Bronchial epithelial cell (primary cell): ENCODE results near the gene TMEM63C. TPM values are rescaled to one million over a fixed set of nuclear protein-coding genes. Genes with fewer than 3 reads are reported as not detected.

ENCODE experiments used
- DNase-seq: peaks from one replicate; pipeline ENCODE4 v3.0.0-alpha.2; 2010; ENCODE audit warnings: low read depth
- FAIRE-seq: peaks from 2 replicates; lab custom pipeline; 2011; peaks lifted over from hg19 to GRCh38; lab: Jason Lieb, UNC
- H3K27me3 ChIP-seq: 2 replicates; pipeline ENCODE4 v1.5.1; 2011; ENCODE audit warnings: low read length; ENCODE audit not compliant: control insufficient read depth, insufficient read depth
- H3K36me3 ChIP-seq: 2 replicates; pipeline ENCODE4 v1.5.1; 2011; ENCODE audit warnings: low read length; ENCODE audit not compliant: control insufficient read depth, insufficient read depth
- H3K4me3 ChIP-seq: 2 replicates; pipeline ENCODE4 v1.5.1; 2011; ENCODE audit warnings: mild to moderate bottlenecking, low read depth, low read length, control low read depth
- total RNA-seq: library from RNA; depleted of rRNA; stranded (reverse); fragments of >200 nt; gene quantifications from 2 replicates; pipeline ENCODE4 v1.2.1, GENCODE V29; 2014
- TF ChIP-seq, protein P1 (sequence below): IDR thresholded peaks from 2 replicates; pipeline ENCODE4 v1.5.1; 2011; ENCODE audit warnings: mild to moderate bottlenecking, moderate library complexity, low read length, control low read depth, inconsistent platforms; ENCODE audit not compliant: insufficient read depth, severe bottlenecking

TMEM63C gene
- total RNA-seq, 1 donor from 2014 or later: 0.79 TPM

DNA sequence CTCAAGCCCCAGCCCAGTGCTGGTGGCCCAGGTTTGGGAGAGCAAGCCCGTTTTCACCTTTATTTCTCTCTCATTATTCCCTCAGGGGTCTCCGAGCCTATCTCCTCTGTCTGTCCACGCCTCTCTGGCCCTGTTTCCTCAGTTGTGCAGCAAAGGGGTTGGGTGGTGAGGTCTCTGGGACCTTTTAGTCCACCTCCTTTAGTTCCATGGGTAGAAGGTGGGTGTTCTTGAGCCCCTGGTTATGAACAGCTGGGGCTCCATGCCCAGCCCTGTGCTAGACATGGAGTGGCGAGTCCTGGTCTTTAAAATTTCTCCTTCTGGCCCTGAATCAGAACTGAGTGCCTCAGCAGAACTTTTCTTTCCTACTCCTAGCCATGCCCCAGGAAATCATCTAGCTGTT, 90.7 kb downstream of the TMEM63C start:
- DNase-seq (no peak), FAIRE-seq (no peak)
- peaks cover 1% of the 10 kb centered on the region for H3K36me3 ChIP-seq
- H3K27me3 ChIP-seq: peaks cover 13% of the 10 kb centered on the region
- TF ChIP-seq, protein P1, sequence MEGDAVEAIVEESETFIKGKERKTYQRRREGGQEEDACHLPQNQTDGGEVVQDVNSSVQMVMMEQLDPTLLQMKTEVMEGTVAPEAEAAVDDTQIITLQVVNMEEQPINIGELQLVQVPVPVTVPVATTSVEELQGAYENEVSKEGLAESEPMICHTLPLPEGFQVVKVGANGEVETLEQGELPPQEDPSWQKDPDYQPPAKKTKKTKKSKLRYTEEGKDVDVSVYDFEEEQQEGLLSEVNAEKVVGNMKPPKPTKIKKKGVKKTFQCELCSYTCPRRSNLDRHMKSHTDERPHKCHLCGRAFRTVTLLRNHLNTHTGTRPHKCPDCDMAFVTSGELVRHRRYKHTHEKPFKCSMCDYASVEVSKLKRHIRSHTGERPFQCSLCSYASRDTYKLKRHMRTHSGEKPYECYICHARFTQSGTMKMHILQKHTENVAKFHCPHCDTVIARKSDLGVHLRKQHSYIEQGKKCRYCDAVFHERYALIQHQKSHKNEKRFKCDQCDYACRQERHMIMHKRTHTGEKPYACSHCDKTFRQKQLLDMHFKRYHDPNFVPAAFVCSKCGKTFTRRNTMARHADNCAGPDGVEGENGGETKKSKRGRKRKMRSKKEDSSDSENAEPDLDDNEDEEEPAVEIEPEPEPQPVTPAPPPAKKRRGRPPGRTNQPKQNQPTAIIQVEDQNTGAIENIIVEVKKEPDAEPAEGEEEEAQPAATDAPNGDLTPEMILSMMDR: no peak
- no peak overlapping the region for H3K4me3 ChIP-seq

DNA sequence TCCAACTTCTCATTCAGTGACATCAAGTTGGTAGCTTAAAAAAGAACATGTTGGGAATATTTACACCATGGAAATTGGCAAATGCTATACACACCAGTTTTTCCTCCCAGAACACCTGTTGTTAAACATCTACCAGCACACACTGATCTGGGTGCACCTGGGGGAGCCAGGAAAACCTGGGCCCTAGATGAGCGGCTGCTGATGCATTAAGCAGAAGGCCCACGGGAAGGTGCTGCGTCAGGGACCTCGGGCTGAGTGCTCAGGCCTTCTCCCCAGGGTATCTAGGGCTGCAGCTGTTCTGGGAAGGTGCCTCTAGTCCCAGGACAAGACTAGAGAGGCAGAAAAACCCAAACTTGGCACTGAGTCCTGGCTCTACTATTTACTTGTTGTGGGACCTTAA, 92.2 kb downstream of the TMEM63C start:
- peaks cover 5% of the 10 kb centered on the region for H3K36me3 ChIP-seq
- no peak for FAIRE-seq
- peaks cover 11% of the 10 kb centered on the region for H3K27me3 ChIP-seq
- no peak overlapping the region for H3K4me3 ChIP-seq
- no peak for DNase-seq
- TF ChIP-seq, protein P1: no peak

- Histone ChIP-seq H3K4me3 (no peak overlapping the region), H3K27me3 (peaks cover 10% of the 10 kb centered on the region), H3K36me3 (peaks cover 9% of the 10 kb centered on the region)
- TF ChIP-seq, protein P1: no peak
- FAIRE-seq (no peak), DNase-seq (no peak)
Observed at GRCh38 chr14:77275041-77275580, 93.5 kb downstream of the TMEM63C start.

- Histone ChIP-seq H3K27me3 (peaks cover 5% of the 10 kb centered on the region), H3K36me3 (peaks cover 9% of the 10 kb centered on the region), H3K4me3 (no peak overlapping the region)
- FAIRE-seq (no peak), DNase-seq (no peak)
- TF ChIP-seq, protein P1: no peak
Observed at GRCh38 chr14:77275601-77276017, 94.0 kb downstream of the TMEM63C start.

DNA sequence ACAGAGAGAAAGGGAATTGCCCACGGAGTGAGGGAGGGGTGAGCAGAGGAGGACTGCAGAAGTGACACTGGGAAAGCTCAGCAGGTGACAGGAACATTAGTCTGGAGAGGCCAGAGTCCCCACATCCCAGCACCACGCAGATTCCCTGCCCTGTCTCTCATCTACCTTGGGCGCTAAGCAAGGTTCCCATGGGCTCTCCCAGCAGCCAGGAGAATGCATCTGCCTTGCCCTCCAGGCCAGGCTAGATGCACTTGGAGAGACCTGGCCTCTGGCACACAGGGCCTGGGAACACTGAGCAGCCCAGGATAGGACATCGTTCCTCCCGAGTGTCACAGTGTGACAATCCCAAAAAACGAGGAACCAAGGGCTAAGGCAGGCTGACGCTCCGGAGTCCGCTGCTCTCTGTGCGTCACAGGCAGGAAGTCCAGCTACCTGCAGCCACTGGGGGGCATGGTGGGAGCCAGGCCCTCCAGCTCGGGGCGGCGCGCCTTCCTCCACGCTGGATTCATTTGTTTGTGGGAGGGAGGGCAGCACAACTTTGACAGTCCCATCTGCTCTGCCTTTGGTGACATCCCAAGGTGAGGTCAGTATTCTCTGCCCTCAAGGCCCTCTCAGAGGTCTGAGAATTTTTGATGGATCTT, 94.8 kb downstream of the TMEM63C start:
- TF ChIP-seq, protein P1: no peak
- H3K27me3 ChIP-seq: peaks cover under 1% of the 10 kb centered on the region
- FAIRE-seq (no peak), DNase-seq (no peak)
- H3K36me3 ChIP-seq: peaks cover 9% of the 10 kb centered on the region
- H3K4me3 ChIP-seq: no peak overlapping the region

- Histone ChIP-seq H3K4me3 (no peak overlapping the region), H3K36me3 (peaks cover 9% of the 10 kb centered on the region), H3K27me3 (no peaks in the 10 kb centered on the region)
- DNase-seq: no peak
- no peak for FAIRE-seq
- TF ChIP-seq, protein P1: no peak
Observed at GRCh38 chr14:77276959-77277358, 95.4 kb downstream of the TMEM63C start.
